IMR-90 (cell line): ENCODE data around the gene P2RX7. TPM values are rescaled to one million over a fixed set of nuclear protein-coding genes. Genes with fewer than 3 reads are reported as not detected.

Experiments
- ATAC-seq: fragments of 200-7000 bp; cut with Tn5 transposase; 2 replicates; pipeline ENCODE4 v1.9.1; 2020; ENCODE audit warnings: low read depth, mild to moderate bottlenecking, moderate library complexity
- BruUV-seq: library from RNA; stranded (reverse); fragments of 400-500 nt; replicated peaks from 2 replicates; lab custom pipeline; 2021; lab: Mats Ljungman, UMichigan
- CTCF ChIA-PET: fragments of 300-600 bp; formaldehyde crosslinking; extraction: SDS; loops from one replicate; lab custom pipeline; 2021; ENCODE audit warnings: antibody characterized with exemption; lab: Yijun Ruan, JAX
- POLR2A ChIA-PET: fragments of 300-600 bp; sonication (Branson Sonifier 250); formaldehyde crosslinking; loops from one replicate; lab custom pipeline; 2022; ENCODE audit warnings: antibody characterized with exemption; ENCODE audit not compliant: unreplicated experiment; lab: Charles Lee
- DNase-seq: peaks from one replicate; pipeline ENCODE4 v3.0.0; 2013
- H2AFZ ChIP-seq: replicated peaks from 2 replicates; pipeline ENCODE3; 2013; ENCODE audit warnings: low read length, mild to moderate bottlenecking; ENCODE audit not compliant: poor library complexity
- H2AK5ac ChIP-seq: 2 replicates; pipeline ENCODE4 v1.6.1; 2013; ENCODE audit warnings: low read depth, low read length, inconsistent platforms
- H2AK9ac ChIP-seq: replicated peaks from 2 replicates; pipeline ENCODE3; 2013; ENCODE audit warnings: mild to moderate bottlenecking, low read depth, low read length, moderate library complexity; ENCODE audit not compliant: poor library complexity
- H2BK120ac ChIP-seq: 2 replicates; pipeline ENCODE4 v1.6.1; 2013; ENCODE audit warnings: low read depth, low read length, inconsistent platforms
- H2BK15ac ChIP-seq: 3 replicates; pipeline ENCODE4 v1.6.1; 2013; ENCODE audit warnings: low read depth, low read length, inconsistent platforms
- H2BK20ac ChIP-seq: 2 replicates; pipeline ENCODE4 v1.6.1; 2013; ENCODE audit warnings: low read depth, mild to moderate bottlenecking, inconsistent platforms, low read length, moderate library complexity
- H2BK5ac ChIP-seq: 2 replicates; pipeline ENCODE4 v1.6.1; 2013; ENCODE audit warnings: mild to moderate bottlenecking, low read depth, low read length, inconsistent platforms; ENCODE audit not compliant: poor library complexity, severe bottlenecking
- H3K14ac ChIP-seq: replicated peaks from 2 replicates; pipeline ENCODE4 v1.6.1; 2013; ENCODE audit warnings: low read depth, low read length, inconsistent platforms
- H3K18ac ChIP-seq: 2 replicates; pipeline ENCODE4 v1.6.1; 2013; ENCODE audit warnings: low read depth, low read length, control low read depth
- H3K23ac ChIP-seq: 2 replicates; pipeline ENCODE4 v1.6.1; 2013; ENCODE audit warnings: low read depth, low read length, inconsistent platforms
- H3K27ac ChIP-seq: 2 replicates; pipeline ENCODE4 v1.5.1; 2013; ENCODE audit warnings: mild to moderate bottlenecking, control low read depth, low read length; ENCODE audit not compliant: insufficient read depth
- H3K27me3 ChIP-seq: 2 replicates; pipeline ENCODE4 v1.6.1; 2013; ENCODE audit warnings: low read length; ENCODE audit not compliant: control insufficient read depth, insufficient read depth
- H3K36me3 ChIP-seq: 2 replicates; pipeline ENCODE4 v1.6.1; 2013; ENCODE audit warnings: low read length, mixed read lengths; ENCODE audit not compliant: control insufficient read depth, insufficient read depth
- H3K4ac ChIP-seq: 2 replicates; pipeline ENCODE4 v1.6.1; 2013; ENCODE audit warnings: low read depth, low read length, inconsistent platforms
- H3K4me1 ChIP-seq: 2 replicates; pipeline ENCODE4 v1.6.1; 2013; ENCODE audit warnings: low read length, mixed read lengths; ENCODE audit not compliant: control insufficient read depth, insufficient read depth
- H3K4me2 ChIP-seq: 2 replicates; pipeline ENCODE4 v1.6.1; 2013; ENCODE audit warnings: low read depth, mild to moderate bottlenecking, control low read depth, low read length, moderate library complexity
- H3K4me3 ChIP-seq: 2 replicates; pipeline ENCODE4 v1.5.1; 2013; ENCODE audit warnings: low read depth, mild to moderate bottlenecking, control low read depth, low read length, moderate library complexity; ENCODE audit not compliant: insufficient read depth
- H3K56ac ChIP-seq: 2 replicates; pipeline ENCODE4 v1.6.1; 2013; ENCODE audit warnings: low read length, inconsistent platforms; ENCODE audit not compliant: insufficient read depth; ENCODE audit errors: extremely low read depth
- H3K79me1 ChIP-seq, 2 experiments: 2 replicates each; pipeline ENCODE4 v1.6.1; 2013; ENCODE audit warnings: low read length in 2 of 2, inconsistent platforms in 1 of 2, low read depth in 1 of 2
- H3K9ac ChIP-seq: 2 replicates; pipeline ENCODE4 v1.6.1; 2013; ENCODE audit warnings: low read depth, low read length, control low read depth
- H3K9me1 ChIP-seq: 2 replicates; pipeline ENCODE4 v1.6.1; 2013; ENCODE audit warnings: low read length, inconsistent platforms; ENCODE audit not compliant: insufficient read depth
- H3K9me3 ChIP-seq: 2 replicates; pipeline ENCODE4 v1.6.1; 2013; ENCODE audit warnings: low read length; ENCODE audit not compliant: control insufficient read depth, insufficient read depth
- H4K20me1 ChIP-seq: 2 replicates; pipeline ENCODE4 v1.6.1; 2013; ENCODE audit warnings: low read length, inconsistent platforms; ENCODE audit not compliant: insufficient read depth
- H4K5ac ChIP-seq: 2 replicates; pipeline ENCODE4 v1.6.1; 2013; ENCODE audit warnings: mild to moderate bottlenecking, low read depth, low read length, control low read depth
- H4K8ac ChIP-seq, 2 experiments: 2 replicates each; pipeline ENCODE4 v1.6.1; 2013; ENCODE audit warnings: low read depth in 2 of 2, low read length in 2 of 2, control low read depth in 1 of 2, inconsistent platforms in 1 of 2
- H4K91ac ChIP-seq: 2 replicates; pipeline ENCODE4 v1.6.1; 2013; ENCODE audit warnings: low read depth, low read length, inconsistent platforms; ENCODE audit not compliant: insufficient read depth
- BHLHE40 ChIP-seq: fragments of 150-350 bp; IDR thresholded peaks from 2 replicates; pipeline ENCODE4 v1.6.1; 2016; ENCODE audit warnings: mild to moderate bottlenecking, low read depth, low read length
- CEBPB ChIP-seq: IDR thresholded peaks from 2 replicates; pipeline ENCODE4 v1.6.1; 2012; ENCODE audit warnings: low read depth, low read length, improper control_type of control experiment
- CHD1 ChIP-seq: IDR thresholded peaks from 2 replicates; pipeline ENCODE4 v1.6.1; 2012; ENCODE audit warnings: low read depth, low read length, improper control_type of control experiment
- CTCF ChIP-seq: conservative IDR thresholded peaks from 2 replicates; pipeline ENCODE4 v1.5.1; 2012; ENCODE audit warnings: mild to moderate bottlenecking, low read depth, low read length, improper control_type of control experiment
- FOS ChIP-seq: fragments of 150-350 bp; IDR thresholded peaks from 2 replicates; pipeline ENCODE4 v1.6.1; 2016; ENCODE audit warnings: low read depth, low read length
- MAFK ChIP-seq: IDR thresholded peaks from 2 replicates; pipeline ENCODE4 v1.6.1; 2012; ENCODE audit warnings: low read depth, low read length, improper control_type of control experiment
- MXI1 ChIP-seq: IDR thresholded peaks from 2 replicates; pipeline ENCODE4 v1.6.1; 2012; ENCODE audit warnings: low read depth, mild to moderate bottlenecking, low read length, moderate library complexity, borderline replicate concordance
- NFE2L2 ChIP-seq: fragments of 150-350 bp; IDR thresholded peaks from 2 replicates; pipeline ENCODE4 v1.6.1; 2016; ENCODE audit warnings: low read depth, mild to moderate bottlenecking, low read length
- POLR2A ChIP-seq: IDR thresholded peaks from 2 replicates; pipeline ENCODE4 v1.6.1; 2012; ENCODE audit warnings: mild to moderate bottlenecking, low read depth, low read length
- RAD21 ChIP-seq: IDR thresholded peaks from 2 replicates; pipeline ENCODE4 v1.6.1; 2012; ENCODE audit warnings: low read length, improper control_type of control experiment
- RCOR1 ChIP-seq: IDR thresholded peaks from 2 replicates; pipeline ENCODE4 v1.6.1; 2012; ENCODE audit warnings: mild to moderate bottlenecking, low read length, improper control_type of control experiment; ENCODE audit not compliant: insufficient replicate concordance
- RFX5 ChIP-seq: IDR thresholded peaks from 2 replicates; pipeline ENCODE4 v1.8.0; 2012; ENCODE audit warnings: low read depth, mild to moderate bottlenecking, low read length, moderate library complexity
- SMC3 ChIP-seq: fragments of 150-350 bp; IDR thresholded peaks from 2 replicates; pipeline ENCODE4 v1.6.1; 2016; ENCODE audit warnings: low read depth, mild to moderate bottlenecking, antibody characterized with exemption, low read length, moderate library complexity
- USF2 ChIP-seq: fragments of 150-350 bp; IDR thresholded peaks from 2 replicates; pipeline ENCODE4 v1.6.1; 2017; ENCODE audit warnings: mild to moderate bottlenecking, antibody characterized with exemption, low read length, low read depth
- WGBS, 2 experiments: methylation state at CpG; one replicate each; pipeline versions ENCODE4 v1.1.5 to v1.1.7; 2013; ENCODE audit warnings: missing lambda C conversion rate in 2 of 2; ENCODE audit not compliant: insufficient read length in 1 of 2; ENCODE audit errors: extremely low coverage in 2 of 2; 5-methylcytosine and 5-hydroxymethylcytosine counted together
- dilution Hi-C: fragments of 300-500 bp; cut with HindIII; formaldehyde crosslinking; loops from one replicate; pipeline ENCODE4 v1.14.3; 2018; ENCODE audit warnings: low sequenced_read_pairs; ENCODE audit not compliant: unreplicated experiment
- in situ Hi-C: fragments of 300-500 bp; cut with MboI; formaldehyde crosslinking; loops from 3 replicates; pipeline ENCODE4 v1.14.3; 2019; ENCODE audit warnings: low sequenced_read_pairs, inconsistent platforms, mixed read lengths
- intact Hi-C: fragments of 100-400 bp; cut with micrococcal nuclease; formaldehyde crosslinking; loops from 2 replicates; pipeline ENCODE4 v1.10.0; 2022
- polyA plus RNA-seq, 3 experiments: library from polyadenylated mRNA; depleted of rRNA; stranded (reverse); fragments of >200 nt; gene quantifications; 2 replicates each; pipeline ENCODE4 v1.2.3, GENCODE V29; 2012; ENCODE audit warnings: low replicate concordance in 1 of 3
- total RNA-seq: library from RNA; depleted of rRNA; stranded (reverse); fragments of >200 nt; gene quantifications from 2 replicates; pipeline ENCODE4 v1.2.3, GENCODE V29; 2012
- TF ChIP-seq, protein P1 (sequence below): fragments of 150-350 bp; IDR thresholded peaks from 2 replicates; pipeline ENCODE4 v1.6.1; 2016; ENCODE audit warnings: low read depth, mild to moderate bottlenecking, low read length, moderate library complexity, borderline replicate concordance

The P2RX7 gene
- total and polyA plus RNA-seq, 2 of the 4 experiments (the other 2 are of a cell fraction) = 0.07 to 0.18 TPM

DNA sequence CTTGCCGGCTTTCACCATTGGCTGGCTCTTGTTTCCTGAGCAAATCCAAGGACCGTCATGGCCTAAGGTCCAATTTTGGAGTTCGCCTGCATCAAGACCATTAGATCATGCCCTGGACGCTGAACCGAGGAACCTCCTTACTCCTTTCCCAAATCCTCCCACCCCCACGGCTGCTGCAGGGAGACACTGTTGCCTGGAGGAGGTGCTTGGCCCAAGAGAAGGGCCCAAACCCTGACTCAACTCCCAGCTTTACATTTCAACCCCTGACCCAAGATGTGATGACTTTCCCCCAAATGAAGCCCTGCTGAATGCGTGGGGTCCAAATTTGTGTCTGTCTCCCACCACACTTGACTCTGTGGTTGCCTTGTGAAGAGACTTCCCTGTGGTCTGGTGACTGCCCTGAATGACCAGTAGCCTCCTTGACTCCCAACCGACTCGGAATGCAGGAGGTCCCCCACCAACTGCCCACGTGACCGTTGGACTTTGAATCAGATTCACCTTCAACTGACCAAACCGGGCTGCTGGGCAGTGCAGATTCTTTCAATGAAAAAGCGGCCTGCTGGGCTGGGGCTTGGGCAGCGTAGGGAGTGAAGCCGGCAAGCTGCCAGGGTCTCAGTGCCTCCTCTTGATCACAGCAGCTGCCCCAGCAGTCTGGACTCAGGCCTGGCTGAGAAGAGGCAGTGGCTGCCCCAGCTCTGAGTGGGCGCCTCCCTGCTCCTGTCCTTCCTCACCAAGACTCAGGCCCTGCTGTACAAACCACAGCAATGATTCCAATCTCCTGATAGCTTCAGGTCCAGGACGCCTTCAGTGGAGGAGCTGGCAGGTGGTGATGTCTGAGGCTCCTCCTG, 46.9 kb upstream of the P2RX7 start:
- no peak overlapping the region for H4K8ac ChIP-seq
- intact Hi-C loops (no loop called here), in situ Hi-C loops (no loop called here), dilution Hi-C loops (no loop called here)
- H2AK5ac ChIP-seq = no peak overlapping the region
- no peak overlapping the region for H3K4me2 ChIP-seq
- H3K4me1 ChIP-seq = no peaks in the 10 kb centered on the region
- H3K14ac ChIP-seq = no peak overlapping the region
- H3K79me1 ChIP-seq = no peaks in the 10 kb centered on the region
- H4K5ac ChIP-seq = no peak overlapping the region
- H3K36me3 ChIP-seq = no peaks in the 10 kb centered on the region
- H3K9ac ChIP-seq = no peak overlapping the region
- BruUV-seq = no TSS peak
- no peaks in the 10 kb centered on the region; the same call in 1 of the 2 replicates for H3K9me1 ChIP-seq
- H2BK20ac ChIP-seq = no peak overlapping the region
- DNase-seq = no peak
- H3K4ac ChIP-seq = no peak overlapping the region
- ChIA-PET CTCF (no interaction called here), POLR2A (no interaction called here)
- H4K91ac ChIP-seq = no peak overlapping the region
- H3K23ac ChIP-seq = no peak overlapping the region
- no peak overlapping the region for H3K18ac ChIP-seq
- ATAC-seq = no peak
- no peaks in the 10 kb centered on the region for H4K20me1 ChIP-seq
- no peak overlapping the region for H3K56ac ChIP-seq
- no peak overlapping the region for H2BK5ac ChIP-seq
- H2AK9ac ChIP-seq = no peak overlapping the region
- H3K27ac ChIP-seq = no peak overlapping the region
- H3K4me3 ChIP-seq = no peak overlapping the region
- no peak overlapping the region for H2AFZ ChIP-seq
- no peak overlapping the region for H2BK120ac ChIP-seq
- WGBS, 2 experiments = 76% methylated on average over 10 of the region's 17 CpGs; no CpG with 5 or more reads in 1 of the 2 experiments
- no peak overlapping the region for H2BK15ac ChIP-seq
- peaks cover 10% of the 10 kb centered on the region for H3K27me3 ChIP-seq
- H3K9me3 ChIP-seq = no peaks in the 10 kb centered on the region
- TF ChIP-seq USF2 (no peak), BHLHE40 (no peak), CHD1 (no peak), CEBPB (no peak), NFE2L2 (no peak), MXI1 (no peak), RAD21 (no peak), SMC3 (no peak), POLR2A (no peak), RFX5 (no peak), RCOR1 (no peak), FOS (no peak), MAFK (no peak), CTCF (no peak)
- TF ChIP-seq, protein P1, sequence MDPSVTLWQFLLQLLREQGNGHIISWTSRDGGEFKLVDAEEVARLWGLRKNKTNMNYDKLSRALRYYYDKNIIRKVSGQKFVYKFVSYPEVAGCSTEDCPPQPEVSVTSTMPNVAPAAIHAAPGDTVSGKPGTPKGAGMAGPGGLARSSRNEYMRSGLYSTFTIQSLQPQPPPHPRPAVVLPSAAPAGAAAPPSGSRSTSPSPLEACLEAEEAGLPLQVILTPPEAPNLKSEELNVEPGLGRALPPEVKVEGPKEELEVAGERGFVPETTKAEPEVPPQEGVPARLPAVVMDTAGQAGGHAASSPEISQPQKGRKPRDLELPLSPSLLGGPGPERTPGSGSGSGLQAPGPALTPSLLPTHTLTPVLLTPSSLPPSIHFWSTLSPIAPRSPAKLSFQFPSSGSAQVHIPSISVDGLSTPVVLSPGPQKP = no peak
